ENCODE data around the gene FA2H. TPM values are rescaled to one million over a fixed set of nuclear protein-coding genes. Genes with fewer than 3 reads are reported as not detected.

The FA2H gene
- total RNA-seq, 2 donors from 2014 or later = 2.1 to 2.4 TPM

- Mint-ChIP-seq H3K4me1 (peaks cover 3% of the 10 kb centered on the region), H3K36me3 (ENCODE audit: low read depth) (no peaks in the 10 kb centered on the region), H3K9me3 (no peaks in the 10 kb centered on the region), H3K27me3 (ENCODE audit: insufficient read depth) (no peaks in the 10 kb centered on the region), H3K27ac (no peak overlapping the region), H3K4me3 (no peak overlapping the region)
- H3K27ac ChIP-seq (ENCODE audit: low read depth, low read length) = no peak overlapping the region
- H3K36me3 ChIP-seq (ENCODE audit: control insufficient read depth, insufficient read depth, low read length) = no peaks in the 10 kb centered on the region
- no peak for TF ChIP-seq CTCF (conservative IDR thresholded peaks at IDR 0.05)
- peaks cover 7% of the 10 kb centered on the region for H3K4me1 ChIP-seq (ENCODE audit: control insufficient read depth, insufficient read depth, low read length)
- H3K9me3 ChIP-seq (ENCODE audit: control insufficient read depth, low read length) = no peaks in the 10 kb centered on the region
- H3K27me3 ChIP-seq (ENCODE audit: control insufficient read depth, insufficient read depth, low read length, poor library complexity, severe bottlenecking) = no peaks in the 10 kb centered on the region
- WGBS, 2 experiments (ENCODE audit: insufficient coverage in 1 of 2, insufficient read length in 1 of 2) = 90 to 95% methylated on average over 12 of the region's 12 CpGs
- H3K4me3 ChIP-seq (ENCODE audit: low read length) = no peak overlapping the region
- no peak overlapping the region for H3K9ac ChIP-seq (ENCODE audit: extremely low read depth, low read length, poor library complexity, severe bottlenecking)
- no peak for DNase-seq
Observed at GRCh38 chr16:74753180-74753579, 21.4 kb downstream of the FA2H start.

- Histone ChIP-seq H3K4me1 (ENCODE audit: control insufficient read depth, insufficient read depth, low read length) (peaks cover 7% of the 10 kb centered on the region), H3K27me3 (ENCODE audit: control insufficient read depth, insufficient read depth, low read length, poor library complexity, severe bottlenecking) (no peaks in the 10 kb centered on the region), H3K4me3 (ENCODE audit: low read length) (no peak overlapping the region), H3K36me3 (ENCODE audit: control insufficient read depth, insufficient read depth, low read length) (no peaks in the 10 kb centered on the region), H3K9me3 (ENCODE audit: control insufficient read depth, low read length) (no peaks in the 10 kb centered on the region), H3K27ac (ENCODE audit: low read depth, low read length) (no peak overlapping the region), H3K9ac (ENCODE audit: extremely low read depth, low read length, poor library complexity, severe bottlenecking) (no peak overlapping the region)
- Mint-ChIP-seq H3K4me1 (peaks cover 3% of the 10 kb centered on the region), H3K9me3 (no peaks in the 10 kb centered on the region), H3K36me3 (ENCODE audit: low read depth) (no peaks in the 10 kb centered on the region), H3K27ac (no peak overlapping the region), H3K4me3 (no peak overlapping the region), H3K27me3 (ENCODE audit: insufficient read depth) (no peaks in the 10 kb centered on the region)
- no peak for TF ChIP-seq CTCF (conservative IDR thresholded peaks at IDR 0.05)
- WGBS, 2 experiments (ENCODE audit: insufficient coverage in 1 of 2, insufficient read length in 1 of 2) = 90 to 92% methylated on average over 2 to 5 of the region's 5 CpGs
- DNase-seq = no peak
Observed at GRCh38 chr16:74752756-74753155, 21.9 kb downstream of the FA2H start.

- Histone ChIP-seq H3K9me3 (ENCODE audit: control insufficient read depth, low read length) (no peaks in the 10 kb centered on the region), H3K4me1 (ENCODE audit: control insufficient read depth, insufficient read depth, low read length) (peaks cover 7% of the 10 kb centered on the region), H3K27me3 (ENCODE audit: control insufficient read depth, insufficient read depth, low read length, poor library complexity, severe bottlenecking) (no peaks in the 10 kb centered on the region), H3K9ac (ENCODE audit: extremely low read depth, low read length, poor library complexity, severe bottlenecking) (no peak overlapping the region), H3K27ac (ENCODE audit: low read depth, low read length) (no peak overlapping the region), H3K36me3 (ENCODE audit: control insufficient read depth, insufficient read depth, low read length) (no peaks in the 10 kb centered on the region), H3K4me3 (ENCODE audit: low read length) (no peak overlapping the region)
- Mint-ChIP-seq H3K27ac (no peak overlapping the region), H3K27me3 (ENCODE audit: insufficient read depth) (no peaks in the 10 kb centered on the region), H3K9me3 (no peaks in the 10 kb centered on the region), H3K36me3 (ENCODE audit: low read depth) (no peaks in the 10 kb centered on the region), H3K4me1 (peaks cover 3% of the 10 kb centered on the region), H3K4me3 (no peak overlapping the region)
- no peak for TF ChIP-seq CTCF (conservative IDR thresholded peaks at IDR 0.05)
- 79 to 100% methylated on average over 1 to 2 of the region's 2 CpGs for WGBS, 2 experiments (ENCODE audit: insufficient coverage in 1 of 2, insufficient read length in 1 of 2)
- no peak for DNase-seq
Observed at GRCh38 chr16:74752258-74752657, 22.4 kb downstream of the FA2H start.

Measured in endodermal cell (in vitro differentiated cells).